GM12873 (cell line): ENCODE measurements around the gene PXN.

Experiments used
- CTCF ChIP-seq: IDR thresholded peaks from 2 replicates; pipeline ENCODE4 v1.5.1; 2012; ENCODE audit warnings: low read depth, mild to moderate bottlenecking, moderate library complexity, low read length, control low read depth; ENCODE audit not compliant: insufficient read depth; ENCODE audit errors: missing control alignments

Gene PXN

GRCh38 chr12:120199595-120200306 lies 65.8 kb downstream of the PXN start:
- TF ChIP-seq CTCF = no peak

- TF ChIP-seq CTCF = no peak
Observed at GRCh38 chr12:120199025-120199424, 66.5 kb downstream of the PXN start.

GRCh38 chr12:120197542-120197887 lies 68.0 kb downstream of the PXN start:
- TF ChIP-seq CTCF = no peak

- TF ChIP-seq CTCF = no peak
Observed at GRCh38 chr12:120196363-120196762, 69.2 kb downstream of the PXN start.

GRCh38 chr12:120194534-120195395 lies 70.8 kb downstream of the PXN start, which contains the start of gene GCN1:
Gene GCN1 (minus strand): TSS chr12:120194715. CDS start chr12:120194697, 18 bp downstream.
- TF ChIP-seq CTCF = no peak

GRCh38 chr12:120194226-120194533 lies 71.3 kb downstream of the PXN start:
- no peak for TF ChIP-seq CTCF

- TF ChIP-seq CTCF = no peak
Observed at GRCh38 chr12:120190985-120191480, 74.5 kb downstream of the PXN start.
